Natural killer cell (primary cell): ENCODE results near the gene CXCR2. TPM values are rescaled to one million over a fixed set of nuclear protein-coding genes. Genes with fewer than 3 reads are reported as not detected.
A peak's percentile ranks its signal among the peaks of the same experiment; 100 is the strongest.

Experiments used
- ATAC-seq, 3 donors: fragments of 150-1000 bp in 2 of 3; fragments of 200-7000 bp in 1 of 3; cut with Tn5 transposase; 1 replicate in 1 of 3; 2 replicates in 2 of 3; pipeline ENCODE4 v1.10.0; 2021; ENCODE audit warnings: mild to moderate bottlenecking in 2 of 3, moderate library complexity in 2 of 3
- DNase-seq, 2 donors: peaks; one replicate each; pipeline versions ENCODE4 v3.0.0 to v3.0.0-alpha.2; 2013 to 2021; ENCODE audit warnings: mixed read lengths in 1 of 2
- H3K27ac ChIP-seq: one replicate; pipeline ENCODE4 v1.5.1; 2013; ENCODE audit warnings: mild to moderate bottlenecking, low read length
- H3K27me3 ChIP-seq: one replicate; pipeline ENCODE4 v1.6.1; 2013; ENCODE audit warnings: low read length; ENCODE audit not compliant: control insufficient read depth, insufficient read depth
- H3K36me3 ChIP-seq: one replicate; pipeline ENCODE4 v1.6.1; 2013; ENCODE audit warnings: low read length; ENCODE audit not compliant: control insufficient read depth, insufficient read depth
- H3K4me1 ChIP-seq: one replicate; pipeline ENCODE4 v1.6.1; 2013; ENCODE audit warnings: low read length; ENCODE audit not compliant: control insufficient read depth, insufficient read depth
- H3K4me3 ChIP-seq: one replicate; pipeline ENCODE4 v1.5.1; 2013; ENCODE audit warnings: low read length
- H3K9me3 ChIP-seq: one replicate; pipeline ENCODE4 v1.6.1; 2013; ENCODE audit warnings: low read length; ENCODE audit not compliant: control insufficient read depth, insufficient read depth
- H3K27ac Mint-ChIP-seq, 2 donors: one replicate each; pipeline ENCODE4 v1.8.0; 2022; ENCODE audit warnings: mild to moderate bottlenecking in 2 of 2, mixed read lengths in 2 of 2, moderate library complexity in 1 of 2
- H3K27me3 Mint-ChIP-seq, 2 donors: one replicate each; pipeline ENCODE4 v1.8.0; 2022; ENCODE audit warnings: low read depth in 2 of 2, mixed read lengths in 2 of 2
- H3K36me3 Mint-ChIP-seq: one replicate; pipeline ENCODE4 v1.8.0; 2022; ENCODE audit warnings: mixed read lengths
- H3K4me1 Mint-ChIP-seq, 2 donors: one replicate each; pipeline ENCODE4 v1.8.0; 2022; ENCODE audit warnings: mixed read lengths in 2 of 2
- H3K4me3 Mint-ChIP-seq: one replicate; pipeline ENCODE4 v1.8.0; 2022; ENCODE audit warnings: mild to moderate bottlenecking, moderate library complexity, mixed read lengths
- H3K9me3 Mint-ChIP-seq, 2 donors: one replicate each; pipeline ENCODE4 v1.8.0; 2022; ENCODE audit warnings: mixed read lengths in 2 of 2
- WGBS: methylation state at CpG from one replicate; pipeline ENCODE4 v1.1.7; 2013; ENCODE audit warnings: missing lambda C conversion rate; ENCODE audit not compliant: insufficient coverage; 5-methylcytosine and 5-hydroxymethylcytosine counted together
- intact Hi-C: fragments of 100-400 bp; cut with micrococcal nuclease; formaldehyde crosslinking; loops from one replicate; pipeline ENCODE4 v1.14.2; 2022
- total RNA-seq, 4 donors: library from RNA; stranded (reverse); fragments of 120-200 nt in 1 of 4; gene quantifications; one replicate each; pipeline versions ENCODE4 v1.2.3 to v1.2.4, GENCODE V29; 2013 to 2022
- TF ChIP-seq, protein P1 (sequence below): fragments of 200-600 bp; IDR thresholded peaks from one replicate; pipeline ENCODE4 v1.8.0; 2022; ENCODE audit warnings: antibody characterized with exemption

CXCR2 gene
- 10 to 100 TPM; 24.3 to 35.3 (median 25.8) TPM for total RNA-seq
- 13.6 TPM for total RNA-seq (2013)

GRCh38 chr2:218125626-218126080 is at the start of gene CXCR2:
Gene CXCR2 (plus strand): TSS chr2:218126028. CDS start chr2:218134802, 8,774 bp downstream.
- H3K9me3 ChIP-seq: no peaks in the 10 kb centered on the region
- WGBS: 7% methylated on average over 8 of the region's 8 CpGs
- peak within 1 kb of the TSS; percentile 90 to 93 for H3K27ac Mint-ChIP-seq

GRCh38 chr2:218077464-218078216 is 48.2 kb upstream of the CXCR2 start:
- H3K4me1 ChIP-seq: no peaks in the 10 kb centered on the region
- no peaks in the 10 kb centered on the region for H3K9me3 ChIP-seq
- TF ChIP-seq, protein P1, sequence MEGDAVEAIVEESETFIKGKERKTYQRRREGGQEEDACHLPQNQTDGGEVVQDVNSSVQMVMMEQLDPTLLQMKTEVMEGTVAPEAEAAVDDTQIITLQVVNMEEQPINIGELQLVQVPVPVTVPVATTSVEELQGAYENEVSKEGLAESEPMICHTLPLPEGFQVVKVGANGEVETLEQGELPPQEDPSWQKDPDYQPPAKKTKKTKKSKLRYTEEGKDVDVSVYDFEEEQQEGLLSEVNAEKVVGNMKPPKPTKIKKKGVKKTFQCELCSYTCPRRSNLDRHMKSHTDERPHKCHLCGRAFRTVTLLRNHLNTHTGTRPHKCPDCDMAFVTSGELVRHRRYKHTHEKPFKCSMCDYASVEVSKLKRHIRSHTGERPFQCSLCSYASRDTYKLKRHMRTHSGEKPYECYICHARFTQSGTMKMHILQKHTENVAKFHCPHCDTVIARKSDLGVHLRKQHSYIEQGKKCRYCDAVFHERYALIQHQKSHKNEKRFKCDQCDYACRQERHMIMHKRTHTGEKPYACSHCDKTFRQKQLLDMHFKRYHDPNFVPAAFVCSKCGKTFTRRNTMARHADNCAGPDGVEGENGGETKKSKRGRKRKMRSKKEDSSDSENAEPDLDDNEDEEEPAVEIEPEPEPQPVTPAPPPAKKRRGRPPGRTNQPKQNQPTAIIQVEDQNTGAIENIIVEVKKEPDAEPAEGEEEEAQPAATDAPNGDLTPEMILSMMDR: no peak
- H3K9me3 Mint-ChIP-seq: no peaks in the 10 kb centered on the region
- H3K4me3 Mint-ChIP-seq: no peak overlapping the region
- H3K36me3 ChIP-seq: no peaks in the 10 kb centered on the region
- H3K4me3 ChIP-seq: no peak overlapping the region
- ATAC-seq (no peak), DNase-seq (no peak)
- 91% methylated on average over 9 of the region's 9 CpGs for WGBS
- H3K27ac ChIP-seq: no peak overlapping the region
- intact Hi-C loops: no loop called here
- no peaks in the 10 kb centered on the region for H3K36me3 Mint-ChIP-seq
- H3K4me1 Mint-ChIP-seq: peaks cover 0 to 10% of the 10 kb centered on the region in 2 donors
- H3K27me3 ChIP-seq: no peaks in the 10 kb centered on the region
- no peak overlapping the region for H3K27ac Mint-ChIP-seq
- H3K27me3 Mint-ChIP-seq: no peaks in the 10 kb centered on the region

More at GRCh38 chr2:218125626-218126080, at the start of gene CXCR2:
- no peaks in the 10 kb centered on the region for H3K27me3 ChIP-seq
- no peaks in the 10 kb centered on the region for H3K36me3 ChIP-seq
- intact Hi-C loops: loop anchor here (5.0 kb wide), 1 partner anchor 92 kb away; the partner anchor contains the start of gene ARPC2
- TF ChIP-seq, protein P1: no peak
- peak within 1 kb of the TSS; percentile 3 for H3K4me3 ChIP-seq
- ATAC-seq (peak; percentile 33 to 65 (median 49)), DNase-seq (no peak)
- Mint-ChIP-seq H3K4me3 (peak within 1 kb of the TSS; percentile 87), H3K36me3 (peaks cover 10% of the 10 kb centered on the region), H3K9me3 (peaks cover 2 to 6% of the 10 kb centered on the region in 2 donors), H3K4me1 (peaks cover 56 to 58% of the 10 kb centered on the region in 2 donors), H3K27me3 (no peaks in the 10 kb centered on the region)
- H3K4me1 ChIP-seq: peaks cover 59% of the 10 kb centered on the region
- H3K27ac ChIP-seq: peak within 1 kb of the TSS; percentile 61

- no peaks in the 10 kb centered on the region for H3K36me3 Mint-ChIP-seq
- no peaks in the 10 kb centered on the region for H3K4me1 ChIP-seq
- H3K9me3 Mint-ChIP-seq: no peaks in the 10 kb centered on the region
- H3K27ac ChIP-seq: no peak overlapping the region
- H3K27me3 Mint-ChIP-seq: no peaks in the 10 kb centered on the region
- no peak for DNase-seq
- ATAC-seq: no peak
- H3K9me3 ChIP-seq: no peaks in the 10 kb centered on the region
- TF ChIP-seq, protein P1: no peak
- H3K4me3 ChIP-seq: no peak overlapping the region
- H3K4me1 Mint-ChIP-seq: no peaks in the 10 kb centered on the region
- no peaks in the 10 kb centered on the region for H3K27me3 ChIP-seq
- intact Hi-C loops: no loop called here
- WGBS: 86% methylated on average over 15 of the region's 15 CpGs
- H3K4me3 Mint-ChIP-seq: no peak overlapping the region
- no peak overlapping the region for H3K27ac Mint-ChIP-seq
- no peaks in the 10 kb centered on the region for H3K36me3 ChIP-seq
These were observed 45.6 kb upstream of the CXCR2 start for GRCh38 chr2:218079943-218080913.
